CD4-positive, CD25-positive, alpha-beta regulatory T cell (primary cell): ENCODE measurements around the gene EFCAB8. TPM values are rescaled to one million over a fixed set of nuclear protein-coding genes. Genes with fewer than 3 reads are reported as not detected.
"Not testable (repeated sequence)": the region's sequence is repeated elsewhere in the genome, so short reads cannot be mapped to it uniquely, and the experiment has no call there.

Experiments
- ATAC-seq, 2 donors: fragments of 150-1000 bp; cut with Tn5 transposase; one replicate each; pipeline ENCODE4 v1.10.0; 2021; ENCODE audit warnings: low read depth in 2 of 2, moderate number of reproducible peaks in 2 of 2, moderate library complexity in 1 of 2
- DNase-seq, 3 donors: peaks; one replicate each; pipeline versions ENCODE4 v3.0.0 to v3.0.0-alpha.2; 2012 to 2022; ENCODE audit warnings: mixed read lengths in 1 of 3
- H3K27ac ChIP-seq: one replicate; pipeline ENCODE4 v1.7.0; 2013; ENCODE audit warnings: mild to moderate bottlenecking, low read length; ENCODE audit not compliant: insufficient read depth, poor library complexity, severe bottlenecking
- H3K27me3 ChIP-seq: one replicate; pipeline ENCODE4 v1.7.0; 2013; ENCODE audit warnings: low read length; ENCODE audit not compliant: control insufficient read depth, insufficient read depth
- H3K36me3 ChIP-seq: one replicate; pipeline ENCODE4 v1.7.0; 2013; ENCODE audit warnings: mild to moderate bottlenecking, low read length, moderate library complexity; ENCODE audit not compliant: control insufficient read depth, insufficient read depth
- H3K4me1 ChIP-seq: 2 replicates; pipeline ENCODE4 v1.7.0; 2013; ENCODE audit warnings: mild to moderate bottlenecking, low read length; ENCODE audit not compliant: insufficient read depth, control insufficient read depth, poor library complexity, severe bottlenecking
- H3K4me3 ChIP-seq: one replicate; pipeline ENCODE4 v1.7.0; 2013; ENCODE audit warnings: low read depth, mild to moderate bottlenecking, low read length, moderate library complexity
- H3K9me3 ChIP-seq, 2 experiments: 1 replicate in 1 of 2; 2 replicates in 1 of 2; pipeline ENCODE4 v1.7.0; 2013; ENCODE audit warnings: low read length in 2 of 2, mild to moderate bottlenecking in 1 of 2, moderate library complexity in 1 of 2; ENCODE audit not compliant: control insufficient read depth in 2 of 2
- H3K27ac Mint-ChIP-seq, 3 donors: one replicate each; pipeline ENCODE4 v1.8.0; 2020 to 2022; ENCODE audit warnings: mild to moderate bottlenecking in 3 of 3, mixed read lengths in 3 of 3, moderate library complexity in 2 of 3
- H3K27me3 Mint-ChIP-seq: one replicate; pipeline ENCODE4 v1.8.0; 2022; ENCODE audit warnings: mild to moderate bottlenecking, mixed read lengths
- H3K36me3 Mint-ChIP-seq: one replicate; pipeline ENCODE4 v1.8.0; 2020; ENCODE audit warnings: mixed read lengths
- H3K4me1 Mint-ChIP-seq, 4 donors: one replicate each; pipeline ENCODE4 v1.8.0; 2020 to 2022; ENCODE audit warnings: mixed read lengths in 4 of 4, mild to moderate bottlenecking in 1 of 4
- H3K4me3 Mint-ChIP-seq, 4 donors: one replicate each; pipeline ENCODE4 v1.8.0; 2020 to 2022; ENCODE audit warnings: mild to moderate bottlenecking in 4 of 4, mixed read lengths in 4 of 4, moderate library complexity in 3 of 4
- H3K9me3 Mint-ChIP-seq, 7 donors: one replicate each; pipeline ENCODE4 v1.8.0; 2020 to 2022; ENCODE audit warnings: mixed read lengths in 7 of 7, mild to moderate bottlenecking in 3 of 7, moderate library complexity in 2 of 7
- polyA plus RNA-seq, 4 donors: library from polyadenylated mRNA; unstranded; fragments of 300-500 nt; fragmentation: Illumina TruSeq; gene quantifications; one replicate each; pipeline ENCODE4 v1.2.3, GENCODE V29; 2021
- total RNA-seq: library from RNA; stranded (reverse); gene quantifications from one replicate; pipeline ENCODE4 v1.2.3, GENCODE V29; 2022

EFCAB8 gene
- total and polyA plus RNA-seq, 5 donors from 2014 or later: 1.2 TPM; not detected in 4

DNA sequence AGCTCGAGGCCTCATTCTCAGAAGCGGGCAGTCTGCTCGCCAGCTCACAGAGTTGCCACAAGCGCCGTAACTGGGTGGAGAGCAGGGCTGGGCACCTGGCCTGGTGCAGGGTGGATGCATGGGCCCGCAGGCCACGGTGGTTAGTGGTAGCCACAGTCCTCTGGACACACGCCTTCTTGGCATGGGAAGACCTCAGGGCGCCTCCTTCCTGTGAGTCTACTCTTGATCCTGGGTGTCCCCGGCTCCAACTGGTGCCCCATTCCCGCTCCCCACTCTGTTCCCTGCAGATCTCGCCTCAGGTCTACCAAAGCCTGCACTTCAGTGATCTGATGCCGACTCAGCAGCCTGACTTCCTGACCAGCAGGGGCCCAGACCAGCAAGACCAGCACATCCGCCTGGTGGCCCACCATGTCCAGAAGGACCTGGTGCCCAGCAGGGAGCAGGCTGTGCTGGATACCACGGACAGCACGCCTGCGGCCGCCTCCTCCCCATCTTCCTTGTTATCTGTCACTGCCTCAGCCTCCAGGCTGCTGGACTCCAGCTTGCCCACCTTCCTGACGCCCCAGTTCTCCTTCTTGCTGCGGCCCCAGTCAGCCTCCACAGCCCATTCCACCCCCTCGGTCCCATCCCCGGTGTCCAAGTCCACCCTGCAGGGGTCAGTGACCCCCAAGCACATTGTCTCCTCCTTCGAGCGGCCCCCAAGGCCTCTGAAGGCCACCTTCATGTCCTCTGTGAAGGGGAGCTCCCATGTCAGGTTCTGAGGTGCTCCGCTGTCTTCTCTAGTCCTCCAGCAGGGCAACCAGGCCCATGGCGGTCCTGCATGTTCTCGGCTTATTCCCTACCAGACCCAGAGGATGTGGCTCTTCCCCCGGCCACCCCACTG lies 102.4 kb downstream of the EFCAB8 start:
- Histone ChIP-seq H3K4me3 (no peak overlapping the region), H3K4me1 (peaks cover 23% of the 10 kb centered on the region), H3K36me3 (no peaks in the 10 kb centered on the region), H3K27me3 (no peaks in the 10 kb centered on the region), H3K9me3 (peaks cover 17 to 18% of the 10 kb centered on the region in 2 experiments), H3K27ac (no peak overlapping the region)
- Mint-ChIP-seq H3K27me3 (peaks cover 4% of the 10 kb centered on the region), H3K4me3 (no peak overlapping the region), H3K9me3 (peaks cover 0 to 21% (median 5%) of the 10 kb centered on the region in 7 donors), H3K36me3 (peaks cover 15% of the 10 kb centered on the region), H3K4me1 (peaks cover 0 to 37% (median 20%) of the 10 kb centered on the region in 4 donors), H3K27ac (peak overlapping the region in 2 of 3 donors; percentile 74 to 75)
- ATAC-seq (no peak), DNase-seq (no peak)

DNA sequence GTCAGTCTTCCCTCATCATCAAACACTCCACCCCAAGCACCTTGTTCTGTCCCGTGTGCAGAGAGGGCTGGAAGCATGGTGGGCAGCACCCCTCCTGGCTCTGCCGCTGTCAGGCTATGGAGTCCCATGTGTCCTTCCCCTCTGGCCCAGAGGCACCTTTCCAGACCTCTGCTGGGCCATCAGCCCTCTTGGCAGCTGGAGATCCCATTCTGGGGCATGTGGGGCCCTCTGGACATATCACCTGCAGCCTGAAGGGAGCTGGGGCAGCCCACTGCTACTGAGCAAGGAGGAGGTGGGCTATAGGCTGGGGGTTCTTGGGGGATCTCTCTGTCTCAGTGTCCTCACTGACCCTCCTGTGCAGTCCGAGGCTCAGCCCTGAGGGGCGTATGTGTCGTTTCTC lies 103.3 kb downstream of the EFCAB8 start:
- Histone ChIP-seq H3K36me3 (no peaks in the 10 kb centered on the region), H3K27me3 (no peaks in the 10 kb centered on the region), H3K4me3 (no peak overlapping the region), H3K9me3 (peaks cover 8 to 9% of the 10 kb centered on the region in 2 experiments), H3K27ac (no peak overlapping the region), H3K4me1 (peaks cover 32% of the 10 kb centered on the region)
- Mint-ChIP-seq H3K4me3 (no peak overlapping the region), H3K27ac (peak overlapping the region in 2 of 3 donors; percentile 71 to 74), H3K4me1 (peaks cover 6 to 47% (median 26%) of the 10 kb centered on the region in 4 donors), H3K9me3 (peaks cover 0 to 15% (median 2%) of the 10 kb centered on the region in 7 donors), H3K27me3 (peaks cover 4% of the 10 kb centered on the region), H3K36me3 (peaks cover 12% of the 10 kb centered on the region)
- DNase-seq (no peak), ATAC-seq (no peak)

GRCh38 chr20:32962646-32963045 lies 103.9 kb downstream of the EFCAB8 start:
- peaks cover 0 to 11% (median 2%) of the 10 kb centered on the region in 7 donors for H3K9me3 Mint-ChIP-seq
- not testable (repeated sequence) for H3K4me3 ChIP-seq, DNase-seq, ATAC-seq, H3K9me3 ChIP-seq, H3K4me3 Mint-ChIP-seq, H3K27me3 ChIP-seq, H3K27me3 Mint-ChIP-seq, H3K27ac ChIP-seq, H3K36me3 ChIP-seq
- peak overlapping the region in 2 of 3 donors; percentile 40 to 74 for H3K27ac Mint-ChIP-seq
- H3K4me1 ChIP-seq: peaks cover 38% of the 10 kb centered on the region
- H3K4me1 Mint-ChIP-seq: peaks cover 11 to 53% (median 30%) of the 10 kb centered on the region in 4 donors
- peaks cover 12% of the 10 kb centered on the region for H3K36me3 Mint-ChIP-seq

DNA sequence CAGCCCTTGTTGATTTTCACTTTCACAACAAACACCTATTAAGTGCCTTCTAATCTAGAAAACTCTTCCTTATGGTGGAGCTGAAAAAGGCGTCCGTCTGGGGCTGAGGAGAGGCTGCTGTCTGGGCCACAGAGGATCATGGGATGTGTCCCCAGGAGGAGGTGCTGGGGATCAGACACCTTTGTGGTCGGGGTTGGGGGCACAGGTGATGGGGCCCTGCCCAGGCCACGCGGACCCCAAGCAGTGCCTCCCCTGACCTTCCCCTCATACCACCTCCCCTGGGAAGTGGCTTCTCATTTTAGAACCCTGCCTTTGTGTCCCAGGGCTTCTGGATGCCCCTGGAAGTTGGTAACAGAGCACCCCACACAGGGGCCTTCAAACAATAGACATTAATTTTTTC lies 104.5 kb downstream of the EFCAB8 start:
- H3K27me3 ChIP-seq: no peaks in the 10 kb centered on the region
- H3K4me1 Mint-ChIP-seq: peaks cover 14 to 58% (median 35%) of the 10 kb centered on the region in 4 donors
- H3K4me3 ChIP-seq: no peak overlapping the region
- no peaks in the 10 kb centered on the region for H3K9me3 ChIP-seq
- H3K4me3 Mint-ChIP-seq: no peak overlapping the region
- H3K27ac Mint-ChIP-seq: peak overlapping the region in 2 of 3 donors; percentile 40 to 74
- no peaks in the 10 kb centered on the region for H3K27me3 Mint-ChIP-seq
- no peaks in the 10 kb centered on the region for H3K36me3 ChIP-seq
- peaks cover 0 to 5% (median 0%) of the 10 kb centered on the region in 7 donors for H3K9me3 Mint-ChIP-seq
- no peak overlapping the region for H3K27ac ChIP-seq
- ATAC-seq (no peak), DNase-seq (no peak)
- H3K4me1 ChIP-seq: peaks cover 43% of the 10 kb centered on the region
- peaks cover 8% of the 10 kb centered on the region for H3K36me3 Mint-ChIP-seq

GRCh38 chr20:32964575-32964974 lies 105.9 kb downstream of the EFCAB8 start:
- no peaks in the 10 kb centered on the region for H3K27me3 Mint-ChIP-seq
- peaks cover 0 to 2% (median 0%) of the 10 kb centered on the region in 7 donors for H3K9me3 Mint-ChIP-seq
- peaks cover under 1% of the 10 kb centered on the region for H3K36me3 Mint-ChIP-seq
- H3K4me3 Mint-ChIP-seq: no peak overlapping the region
- peaks cover 20 to 72% (median 40%) of the 10 kb centered on the region in 4 donors for H3K4me1 Mint-ChIP-seq
- Histone ChIP-seq H3K4me1 (peaks cover 57% of the 10 kb centered on the region), H3K36me3 (no peaks in the 10 kb centered on the region), H3K4me3 (no peak overlapping the region), H3K27ac (no peak overlapping the region), H3K27me3 (no peaks in the 10 kb centered on the region), H3K9me3 (no peaks in the 10 kb centered on the region)
- ATAC-seq: no peak
- H3K27ac Mint-ChIP-seq: peak overlapping the region in 2 of 3 donors; percentile 11 to 80
- DNase-seq: no peak

- Mint-ChIP-seq H3K9me3 (peaks cover 0 to 2% (median 0%) of the 10 kb centered on the region in 7 donors), H3K4me3 (peak overlapping the region in 2 of 4 donors; percentile 29 to 82), H3K36me3 (no peaks in the 10 kb centered on the region), H3K27ac (peak overlapping the region in 2 of 3 donors; percentile 38 to 91), H3K4me1 (peaks cover 20 to 78% (median 45%) of the 10 kb centered on the region in 4 donors), H3K27me3 (no peaks in the 10 kb centered on the region)
- DNase-seq (no peak), ATAC-seq (no peak)
- Histone ChIP-seq H3K9me3 (no peaks in the 10 kb centered on the region), H3K36me3 (no peaks in the 10 kb centered on the region), H3K27ac (peak overlapping the region; percentile 97), H3K27me3 (no peaks in the 10 kb centered on the region), H3K4me3 (no peak overlapping the region), H3K4me1 (peaks cover 63% of the 10 kb centered on the region)
Measured at GRCh38 chr20:32965115-32965514, 106.4 kb downstream of the EFCAB8 start.

GRCh38 chr20:32965581-32966373 lies 107.1 kb downstream of the EFCAB8 start:
- peak overlapping the region; percentile 97 for H3K27ac ChIP-seq
- ATAC-seq (peak; percentile 35 to 54), DNase-seq (peak in 2 of 3 donors; percentile 35 to 65)
- H3K27ac Mint-ChIP-seq: peak overlapping the region in 2 of 3 donors; percentile 38 to 91
- H3K27me3 Mint-ChIP-seq: no peaks in the 10 kb centered on the region
- H3K9me3 ChIP-seq: no peaks in the 10 kb centered on the region
- H3K4me1 Mint-ChIP-seq: peaks cover 20 to 80% (median 46%) of the 10 kb centered on the region in 4 donors
- H3K36me3 Mint-ChIP-seq: no peaks in the 10 kb centered on the region
- peak overlapping the region; percentile 48 for H3K4me3 ChIP-seq
- H3K4me3 Mint-ChIP-seq: peak overlapping the region; percentile 38 to 91 (median 81)
- H3K36me3 ChIP-seq: no peaks in the 10 kb centered on the region
- H3K4me1 ChIP-seq: peaks cover 69% of the 10 kb centered on the region
- no peaks in the 10 kb centered on the region for H3K27me3 ChIP-seq
- H3K9me3 Mint-ChIP-seq: peaks cover 0 to 2% (median 0%) of the 10 kb centered on the region in 7 donors
